Astrocyte (in vitro differentiated cells and primary cell): Measurements from ENCODE around the gene UBE2S. TPM values are rescaled to one million over a fixed set of nuclear protein-coding genes. Genes with fewer than 3 reads are reported as not detected.

Experiments
- DNase-seq: peaks from one replicate; pipeline ENCODE4 v3.0.0-alpha.2; 2010; ENCODE audit warnings: low read depth
- FAIRE-seq: peaks from 2 replicates; lab custom pipeline; 2011; peaks lifted over from hg19 to GRCh38; lab: Jason Lieb, UNC
- H2AFZ ChIP-seq: 2 replicates; pipeline ENCODE4 v1.6.0; 2012; ENCODE audit warnings: low read depth, low read length, inconsistent platforms
- H3K27ac ChIP-seq: 2 replicates; pipeline ENCODE4 v1.5.1; 2011; ENCODE audit warnings: low read depth, low read length, inconsistent platforms
- H3K27me3 ChIP-seq: 2 replicates; pipeline ENCODE4 v1.6.0; 2011; ENCODE audit warnings: low read length, inconsistent platforms; ENCODE audit not compliant: insufficient read depth
- H3K36me3 ChIP-seq: 2 replicates; pipeline ENCODE4 v1.5.1; 2011; ENCODE audit warnings: low read length, inconsistent platforms; ENCODE audit not compliant: insufficient read depth
- H3K4me1 ChIP-seq: 2 replicates; pipeline ENCODE4 v1.5.1; 2011; ENCODE audit warnings: low read length, inconsistent platforms; ENCODE audit not compliant: insufficient read depth
- H3K4me2 ChIP-seq: 2 replicates; pipeline ENCODE4 v1.6.0; 2012; ENCODE audit warnings: low read length, inconsistent platforms
- H3K4me3 ChIP-seq: 2 replicates; pipeline ENCODE4 v1.5.1; 2011; ENCODE audit warnings: low read depth, mild to moderate bottlenecking, low read length, inconsistent platforms; ENCODE audit not compliant: insufficient read depth
- H3K79me2 ChIP-seq: 2 replicates; pipeline ENCODE4 v1.6.0; 2012; ENCODE audit warnings: mild to moderate bottlenecking, low read length, inconsistent platforms; ENCODE audit not compliant: insufficient read depth
- H3K9ac ChIP-seq: 2 replicates; pipeline ENCODE4 v1.6.0; 2012; ENCODE audit warnings: mild to moderate bottlenecking, low read length, inconsistent platforms
- H3K9me3 ChIP-seq: 2 replicates; pipeline ENCODE4 v1.5.1; 2012; ENCODE audit warnings: low read depth, mild to moderate bottlenecking, low read length, inconsistent platforms; ENCODE audit not compliant: insufficient read depth
- H4K20me1 ChIP-seq: 2 replicates; pipeline ENCODE4 v1.6.0; 2012; ENCODE audit warnings: low read length, inconsistent platforms; ENCODE audit not compliant: insufficient read depth
- H3K27ac Mint-ChIP-seq: one replicate; pipeline ENCODE4 v1.8.0; 2021; ENCODE audit warnings: mild to moderate bottlenecking, mixed read lengths; ENCODE audit not compliant: unreplicated experiment
- H3K27me3 Mint-ChIP-seq: one replicate; pipeline ENCODE4 v1.8.0; 2021; ENCODE audit warnings: low read depth, mixed read lengths; ENCODE audit not compliant: unreplicated experiment
- H3K36me3 Mint-ChIP-seq: one replicate; pipeline ENCODE4 v1.8.0; 2021; ENCODE audit warnings: low read depth, mixed read lengths; ENCODE audit not compliant: unreplicated experiment
- H3K4me1 Mint-ChIP-seq: one replicate; pipeline ENCODE4 v1.8.0; 2021; ENCODE audit warnings: low read depth, mixed read lengths; ENCODE audit not compliant: unreplicated experiment
- H3K4me3 Mint-ChIP-seq: one replicate; pipeline ENCODE4 v1.8.0; 2021; ENCODE audit warnings: mild to moderate bottlenecking, moderate library complexity, mixed read lengths; ENCODE audit not compliant: unreplicated experiment
- H3K9me3 Mint-ChIP-seq: one replicate; pipeline ENCODE4 v1.8.0; 2021; ENCODE audit warnings: mild to moderate bottlenecking, mixed read lengths; ENCODE audit not compliant: unreplicated experiment
- CTCF ChIP-seq: IDR thresholded peaks from 2 replicates; pipeline ENCODE4 v1.5.1; 2011; ENCODE audit warnings: low read depth, mild to moderate bottlenecking, inconsistent platforms, low read length, moderate library complexity; ENCODE audit not compliant: insufficient read depth
- EZH2 ChIP-seq: IDR thresholded peaks from 2 replicates; pipeline ENCODE4 v1.6.1; 2012; ENCODE audit warnings: mild to moderate bottlenecking, low read length, inconsistent platforms; ENCODE audit not compliant: insufficient read depth
- total RNA-seq: library from RNA; stranded (reverse); gene quantifications from 2 replicates; pipeline ENCODE4 v1.2.1, GENCODE V29; 2021

Gene UBE2S
- total RNA-seq, 1 donor from 2014 or later: 116 TPM

GRCh38 chr19:55442372-55442961 lies 34.9 kb upstream of the UBE2S start:
- Histone ChIP-seq H4K20me1 (no peaks in the 10 kb centered on the region), H3K4me2 (no peak overlapping the region), H3K79me2 (no peaks in the 10 kb centered on the region), H3K9ac (no peak overlapping the region), H3K27me3 (peaks cover 56% of the 10 kb centered on the region), H3K4me3 (no peak overlapping the region), H3K9me3 (peaks cover 4% of the 10 kb centered on the region), H3K4me1 (no peaks in the 10 kb centered on the region), H3K36me3 (no peaks in the 10 kb centered on the region), H3K27ac (no peak overlapping the region), H2AFZ (no peak overlapping the region)
- H3K4me1 Mint-ChIP-seq: no peaks in the 10 kb centered on the region
- no peak overlapping the region for H3K27ac Mint-ChIP-seq
- peaks cover 10% of the 10 kb centered on the region for H3K9me3 Mint-ChIP-seq
- peaks cover 72% of the 10 kb centered on the region for H3K27me3 Mint-ChIP-seq
- DNase-seq (no peak), FAIRE-seq (no peak)
- H3K36me3 Mint-ChIP-seq: no peaks in the 10 kb centered on the region
- TF ChIP-seq CTCF (no peak), EZH2 (no peak)
- H3K4me3 Mint-ChIP-seq: no peak overlapping the region

GRCh38 chr19:55441692-55442321 lies 34.2 kb upstream of the UBE2S start:
- H3K27me3 ChIP-seq: peaks cover 50% of the 10 kb centered on the region
- TF ChIP-seq EZH2 (peak; percentile 97), CTCF (no peak)
- H3K79me2 ChIP-seq: no peaks in the 10 kb centered on the region
- no peaks in the 10 kb centered on the region for H3K36me3 ChIP-seq
- H3K27ac ChIP-seq: no peak overlapping the region
- H3K36me3 Mint-ChIP-seq: no peaks in the 10 kb centered on the region
- FAIRE-seq (no peak), DNase-seq (no peak)
- peaks cover 4% of the 10 kb centered on the region for H3K9me3 ChIP-seq
- H3K9ac ChIP-seq: no peak overlapping the region
- H3K4me1 Mint-ChIP-seq: no peaks in the 10 kb centered on the region
- no peak overlapping the region for H3K4me2 ChIP-seq
- no peak overlapping the region for H3K4me3 ChIP-seq
- peaks cover 10% of the 10 kb centered on the region for H3K9me3 Mint-ChIP-seq
- no peaks in the 10 kb centered on the region for H4K20me1 ChIP-seq
- H2AFZ ChIP-seq: no peak overlapping the region
- H3K4me1 ChIP-seq: no peaks in the 10 kb centered on the region
- peaks cover 78% of the 10 kb centered on the region for H3K27me3 Mint-ChIP-seq
- no peak overlapping the region for H3K4me3 Mint-ChIP-seq
- H3K27ac Mint-ChIP-seq: no peak overlapping the region

GRCh38 chr19:55441319-55441691 lies 33.7 kb upstream of the UBE2S start:
- Mint-ChIP-seq H3K27ac (no peak overlapping the region), H3K27me3 (peaks cover 79% of the 10 kb centered on the region), H3K4me3 (no peak overlapping the region), H3K4me1 (no peaks in the 10 kb centered on the region), H3K9me3 (peaks cover 10% of the 10 kb centered on the region), H3K36me3 (no peaks in the 10 kb centered on the region)
- H3K9ac ChIP-seq: no peak overlapping the region
- H3K36me3 ChIP-seq: no peaks in the 10 kb centered on the region
- H3K79me2 ChIP-seq: no peaks in the 10 kb centered on the region
- FAIRE-seq (no peak), DNase-seq (no peak)
- no peak overlapping the region for H3K4me2 ChIP-seq
- H4K20me1 ChIP-seq: no peaks in the 10 kb centered on the region
- no peak overlapping the region for H3K27ac ChIP-seq
- H3K4me1 ChIP-seq: no peaks in the 10 kb centered on the region
- H3K4me3 ChIP-seq: no peak overlapping the region
- no peak overlapping the region for H2AFZ ChIP-seq
- peaks cover 48% of the 10 kb centered on the region for H3K27me3 ChIP-seq
- H3K9me3 ChIP-seq: peaks cover 4% of the 10 kb centered on the region
- TF ChIP-seq CTCF (no peak), EZH2 (no peak)
